ENCODE results near the gene ATP2C2.

DNA sequence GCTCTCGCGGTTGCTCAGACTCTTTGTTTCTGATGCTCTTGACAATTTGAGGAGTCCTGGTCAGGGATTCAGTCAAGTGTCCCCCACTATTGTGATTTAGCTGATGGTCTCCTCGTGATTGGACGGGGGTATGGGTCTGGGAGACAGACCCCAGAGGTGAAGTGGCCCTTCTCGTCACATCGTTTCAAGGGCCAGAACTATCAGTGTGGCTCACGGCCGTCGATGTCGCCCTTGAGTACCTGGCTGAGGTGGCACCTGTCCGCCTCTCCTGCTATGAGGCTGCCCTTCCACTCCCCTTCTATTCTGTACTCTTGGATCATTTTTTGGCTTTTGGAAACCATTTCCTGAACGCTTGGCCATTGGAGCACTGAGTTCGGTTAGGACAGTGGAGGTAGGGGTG lies 143.5 kb downstream of the ATP2C2 start:
- TF ChIP-seq GATA2 (IDR thresholded peaks at IDR 0.05; ENCODE audit: low read depth, low read length) (no peak), GATA3 (IDR thresholded peaks at IDR 0.05; ENCODE audit: low read depth, low read length) (no peak)
